G401.6 (cell line): ENCODE data around the gene RAB7B.
"Not testable (repeated sequence)": the region's sequence is repeated elsewhere in the genome, so short reads cannot be mapped to it uniquely, and the experiment has no call there.

ENCODE experiments used
- FAIRE-seq: peaks from 2 replicates; lab custom pipeline; 2012; peaks lifted over from hg19 to GRCh38; lab: Jason Lieb, UNC

RAB7B gene

GRCh38 chr1:206002871-206003801 is at the start of gene RAB7B:
TSS of gene RAB7B (minus strand) at chr1:206003395. CDS start at chr1:205994135, 9,260 bp downstream.
- no peak for FAIRE-seq

GRCh38 chr1:206052231-206052865 is 49.2 kb upstream of the RAB7B start:
- not testable (repeated sequence) for FAIRE-seq

- no peak for FAIRE-seq
These were observed 47.5 kb upstream of the RAB7B start for GRCh38 chr1:206050655-206051235.

GRCh38 chr1:206049919-206050600 is 46.9 kb upstream of the RAB7B start:
- FAIRE-seq = no peak

GRCh38 chr1:206049293-206049692 is 46.1 kb upstream of the RAB7B start:
- FAIRE-seq = no peak

- FAIRE-seq = no peak
These were observed 45.4 kb upstream of the RAB7B start for GRCh38 chr1:206048582-206048981.

- no peak for FAIRE-seq
These were observed 44.1 kb upstream of the RAB7B start for GRCh38 chr1:206047271-206047670.

- FAIRE-seq = no peak
These were observed 38.4 kb upstream of the RAB7B start for GRCh38 chr1:206041640-206042039.

- FAIRE-seq = no peak
These were observed 37.1 kb upstream of the RAB7B start for GRCh38 chr1:206040328-206040727.

GRCh38 chr1:206039046-206039973 is 36.1 kb upstream of the RAB7B start:
- FAIRE-seq = no peak

- FAIRE-seq = no peak
These were observed 34.4 kb upstream of the RAB7B start for GRCh38 chr1:206037581-206037980.

- no peak for FAIRE-seq
These were observed 33.7 kb upstream of the RAB7B start for GRCh38 chr1:206036663-206037455.

GRCh38 chr1:206035027-206035426 is 31.8 kb upstream of the RAB7B start:
- no peak for FAIRE-seq

GRCh38 chr1:206032380-206033140 is 29.4 kb upstream of the RAB7B start:
- no peak for FAIRE-seq

- FAIRE-seq = peak; percentile 15
These were observed 27.5 kb upstream of the RAB7B start for GRCh38 chr1:206030714-206031113.

- no peak for FAIRE-seq
These were observed 27.0 kb upstream of the RAB7B start for GRCh38 chr1:206030191-206030590.

- FAIRE-seq = no peak
These were observed 26.3 kb upstream of the RAB7B start for GRCh38 chr1:206029484-206029883.

- no peak for FAIRE-seq
These were observed 22.2 kb upstream of the RAB7B start for GRCh38 chr1:206025283-206025820.

GRCh38 chr1:206023695-206024094 is 20.5 kb upstream of the RAB7B start, which contains the start of gene CTSE:
TSS of gene CTSE (minus strand) at chr1:206023895. CDS start at chr1:206023791, 104 bp downstream.
- FAIRE-seq = no peak
